DND-41 (cell line): Measurements from ENCODE around the gene SRC.

Experiments
- EZH2 ChIP-seq: IDR thresholded peaks from 3 replicates; pipeline ENCODE4 v1.6.1; 2012; ENCODE audit warnings: borderline replicate concordance, low read depth, mild to moderate bottlenecking, moderate library complexity, low read length, inconsistent platforms; ENCODE audit not compliant: severe bottlenecking
- TF ChIP-seq, protein P1 (sequence below): IDR thresholded peaks from 2 replicates; pipeline ENCODE4 v1.5.1; 2012; ENCODE audit warnings: borderline replicate concordance, low read length, moderate library complexity, mild to moderate bottlenecking; ENCODE audit not compliant: poor library complexity, severe bottlenecking; ENCODE audit errors: extremely low read depth

DNA sequence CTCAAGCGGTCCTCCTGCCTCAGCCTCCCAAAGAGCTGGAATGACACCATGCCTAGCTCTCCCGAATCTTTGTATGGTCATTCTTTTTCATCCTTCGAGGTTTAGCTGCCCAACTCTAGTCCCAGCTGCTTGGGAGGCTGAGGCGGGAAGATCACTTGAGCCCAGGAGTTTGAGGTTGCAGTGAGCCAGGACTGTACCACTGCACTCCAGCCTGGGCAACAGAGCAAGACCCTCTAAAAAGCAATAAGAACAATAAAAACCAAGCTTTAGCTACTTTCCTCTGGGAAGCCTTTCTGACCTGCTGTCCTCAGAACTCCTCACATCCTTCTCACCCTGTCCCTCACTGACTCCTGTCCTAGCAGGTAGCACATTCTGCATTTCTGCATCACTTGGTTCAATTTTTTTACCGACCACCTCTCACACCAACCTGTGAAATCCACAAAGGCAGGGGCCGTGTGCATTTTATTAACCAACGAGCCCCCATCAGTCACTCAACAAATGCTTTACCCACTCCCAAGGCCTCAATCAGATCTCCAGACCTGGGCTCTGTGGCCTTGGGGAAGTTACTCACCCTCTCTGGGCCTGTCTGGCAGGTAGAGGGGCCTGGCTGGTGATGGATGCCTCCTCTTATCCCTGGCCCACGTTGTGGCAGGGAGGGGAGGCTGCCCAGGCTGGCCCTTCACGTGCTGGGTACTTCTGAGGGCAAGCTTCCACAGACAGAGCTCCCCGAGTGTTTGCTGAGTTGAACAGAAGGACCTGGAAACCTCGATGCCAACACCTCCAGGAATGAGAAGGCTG is 14.7 kb upstream of the SRC start:
- TF ChIP-seq, protein P1, sequence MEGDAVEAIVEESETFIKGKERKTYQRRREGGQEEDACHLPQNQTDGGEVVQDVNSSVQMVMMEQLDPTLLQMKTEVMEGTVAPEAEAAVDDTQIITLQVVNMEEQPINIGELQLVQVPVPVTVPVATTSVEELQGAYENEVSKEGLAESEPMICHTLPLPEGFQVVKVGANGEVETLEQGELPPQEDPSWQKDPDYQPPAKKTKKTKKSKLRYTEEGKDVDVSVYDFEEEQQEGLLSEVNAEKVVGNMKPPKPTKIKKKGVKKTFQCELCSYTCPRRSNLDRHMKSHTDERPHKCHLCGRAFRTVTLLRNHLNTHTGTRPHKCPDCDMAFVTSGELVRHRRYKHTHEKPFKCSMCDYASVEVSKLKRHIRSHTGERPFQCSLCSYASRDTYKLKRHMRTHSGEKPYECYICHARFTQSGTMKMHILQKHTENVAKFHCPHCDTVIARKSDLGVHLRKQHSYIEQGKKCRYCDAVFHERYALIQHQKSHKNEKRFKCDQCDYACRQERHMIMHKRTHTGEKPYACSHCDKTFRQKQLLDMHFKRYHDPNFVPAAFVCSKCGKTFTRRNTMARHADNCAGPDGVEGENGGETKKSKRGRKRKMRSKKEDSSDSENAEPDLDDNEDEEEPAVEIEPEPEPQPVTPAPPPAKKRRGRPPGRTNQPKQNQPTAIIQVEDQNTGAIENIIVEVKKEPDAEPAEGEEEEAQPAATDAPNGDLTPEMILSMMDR, result no peak
- TF ChIP-seq EZH2, result no peak
